Measurements from ENCODE around the gene TMEM53.

- TF ChIP-seq CTCF (IDR thresholded peaks at IDR 0.05) (no peak), POLR2A (IDR thresholded peaks at IDR 0.05) (no peak)
Measured at GRCh38 chr1:44642255-44642654, 32.0 kb downstream of the TMEM53 start.
